Measurements from ENCODE around the gene SPATA13. TPM values are rescaled to one million over a fixed set of nuclear protein-coding genes. Genes with fewer than 3 reads are reported as not detected.

Gene SPATA13
- total RNA-seq, 1 experiment from 2014 or later = 21.4 TPM

DNA sequence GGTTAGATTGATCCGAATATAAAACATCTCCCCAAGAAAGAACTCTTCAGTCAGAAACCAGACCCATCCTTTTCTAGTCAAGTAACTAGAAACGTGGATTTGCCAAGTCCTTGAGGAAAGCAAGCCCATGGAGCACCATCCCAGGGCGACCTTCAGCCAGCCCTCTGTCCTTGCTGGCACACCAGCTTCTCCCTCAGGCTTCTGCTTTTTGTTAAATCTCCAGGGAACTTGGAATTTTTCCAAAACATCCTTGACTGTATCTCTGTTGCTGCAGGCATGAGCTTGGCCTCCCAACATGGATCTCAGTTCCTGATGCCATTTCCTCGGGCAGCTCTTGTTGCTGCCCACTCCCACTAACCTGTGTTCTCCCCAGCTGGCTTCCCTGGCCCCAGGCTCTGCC is 121.7 kb downstream of the SPATA13 start:
- BruUV-seq (replicated peaks) = no TSS peak
- H3K4me3 ChIP-seq (replicated peaks in 1 of 2; ENCODE audit: low read depth in 1 of 2, low read length in 2 of 2) = no peak overlapping the region
- no peaks in the 10 kb centered on the region for H3K79me2 ChIP-seq (ENCODE audit: insufficient read depth, low read length)
- H3K27ac ChIP-seq (ENCODE audit: low read depth, low read length) = no peak overlapping the region
- no peaks in the 10 kb centered on the region for H3K4me1 ChIP-seq (ENCODE audit: control insufficient read depth in 1 of 2, insufficient read depth in 2 of 2, low read length in 2 of 2)
- ChIA-PET RAD21 (ENCODE audit: low non-redundant PET in 1 of 2, low total read pairs in 2 of 2, uncharacterized antibody in 2 of 2, unreplicated experiment in 2 of 2) (no interaction called here), CTCF (no interaction called here), POLR2A (no interaction called here)
- H3K36me3 ChIP-seq (ENCODE audit: control insufficient read depth in 1 of 2, insufficient read depth in 2 of 2, low read length in 2 of 2) = no peaks in the 10 kb centered on the region
- no peak overlapping the region for H3K4me2 ChIP-seq (ENCODE audit: low read length)
- no peak overlapping the region for H2AFZ ChIP-seq (ENCODE audit: low read depth, low read length, poor library complexity, severe bottlenecking)
- DNase-seq (ENCODE audit: low read depth, low spot score) (no peak), ATAC-seq (no peak)
- no peak overlapping the region for H3K9ac ChIP-seq (ENCODE audit: low read length)
- TF ChIP-seq RAD21 (IDR thresholded peaks at IDR 0.05; ENCODE audit: low read depth) (no peak), CEBPB (IDR thresholded peaks at IDR 0.05; ENCODE audit: low read depth) (no peak), FOSL1 (IDR thresholded peaks at IDR 0.05; ENCODE audit: low read depth) (no peak), CBX3 (IDR thresholded peaks at IDR 0.05; ENCODE audit: low read depth) (no peak), POLR2A (IDR thresholded peaks at IDR 0.05; ENCODE audit: borderline replicate concordance, extremely low read depth, insufficient read depth, insufficient read length) (no peak), POLR2AphosphoS5 (IDR thresholded peaks at IDR 0.05; ENCODE audit: low read depth, low read length) (no peak), ZBTB33 (IDR thresholded peaks at IDR 0.05; ENCODE audit: extremely low read depth, insufficient replicate concordance, low read length) (no peak), ELF1 (IDR thresholded peaks at IDR 0.05; ENCODE audit: borderline replicate concordance, low read depth) (no peak), ZNF274 (IDR thresholded peaks at IDR 0.05; ENCODE audit: low read depth, low read length) (no peak)
- no peaks in the 10 kb centered on the region for H3K9me2 ChIP-seq (ENCODE audit: insufficient read depth)
- H3K9me3 ChIP-seq (ENCODE audit: control insufficient read depth in 1 of 2, insufficient read depth in 1 of 2, low read depth in 1 of 2, low read length in 2 of 2) = no peaks in the 10 kb centered on the region
- intact Hi-C loops (cut with micrococcal nuclease) = no loop called here
- no peaks in the 10 kb centered on the region for H4K20me1 ChIP-seq (ENCODE audit: insufficient read depth)
- H3K27me3 ChIP-seq (ENCODE audit: insufficient read depth, low read length) = no peaks in the 10 kb centered on the region

Data from HCT116 (cell line).